Left lung (tissue), 10 donors: Measurements from ENCODE around the gene ST7L. TPM values are rescaled to one million over a fixed set of nuclear protein-coding genes. Genes with fewer than 3 reads are reported as not detected.

Experiments
- ATAC-seq: fragments of 200-7000 bp; cut with Tn5 transposase; one replicate; pipeline ENCODE4 v1.9.1; 2020; ENCODE audit warnings: moderate library complexity
- DNase-seq, 4 donors: peaks; one replicate each; pipeline ENCODE4 v3.0.0-alpha.2; 2013 to 2020
- H3K27ac ChIP-seq, 2 donors: fragments of 200-600 bp; sonication (generic) in 1 of 2; one replicate each; pipeline versions ENCODE4 v1.5.0 to v1.8.0; 2020 to 2021
- H3K27me3 ChIP-seq, 2 donors: fragments of 200-600 bp; sonication (generic) in 1 of 2; one replicate each; pipeline versions ENCODE4 v1.5.0 to v1.8.0; 2020 to 2021
- H3K36me3 ChIP-seq, 2 donors: fragments of 200-600 bp; sonication (generic) in 1 of 2; one replicate each; pipeline versions ENCODE4 v1.5.0 to v1.8.0; 2020 to 2021
- H3K4me1 ChIP-seq, 2 donors: fragments of 200-600 bp; one replicate each; pipeline ENCODE4 v1.8.0; 2021
- H3K4me3 ChIP-seq, 2 donors: fragments of 200-600 bp; sonication (generic) in 1 of 2; one replicate each; pipeline versions ENCODE4 v1.5.0 to v1.8.0; 2020 to 2021; ENCODE audit warnings: mild to moderate bottlenecking in 1 of 2
- H3K9me3 ChIP-seq, 2 donors: fragments of 200-600 bp; sonication (generic) in 1 of 2; one replicate each; pipeline versions ENCODE4 v1.5.0 to v1.8.0; 2020 to 2021
- intact Hi-C, 2 donors: fragments of 100-400 bp; cut with DNase I; formaldehyde crosslinking; loops; one replicate each; pipeline versions ENCODE4 v1.11.2 to v1.14.2; 2022
- polyA plus RNA-seq, 6 donors: library from polyadenylated mRNA; unstranded; fragments of 120-200 nt; gene quantifications; one replicate each; pipeline ENCODE4 v1.2.1, GENCODE V29; 2013; ENCODE audit not compliant: insufficient read length in 6 of 6
- total RNA-seq, 2 donors: library from RNA; stranded (reverse); fragmentation: NEBNext Ultra II Directional; extraction: Animal tissue kit (Norgen Biotek cat#: 25700); gene quantifications; one replicate each; pipeline ENCODE4 v1.2.1, GENCODE V29; 2021
- TF ChIP-seq, protein P1 (sequence below), 2 donors: fragments of 200-600 bp; sonication (generic) in 1 of 2; IDR thresholded peaks; one replicate each; pipeline versions ENCODE4 v1.5.0 to v1.8.0; 2021; ENCODE audit warnings: antibody characterized with exemption in 2 of 2
- donor health status: DM: no; HTN: yes; CAD: no.
- donor health status: DM: no; HTN: no; CAD: no.

Gene ST7L
- total and polyA plus RNA-seq, 8 donors = 15.9 to 35.2 (median 26.8) TPM

DNA sequence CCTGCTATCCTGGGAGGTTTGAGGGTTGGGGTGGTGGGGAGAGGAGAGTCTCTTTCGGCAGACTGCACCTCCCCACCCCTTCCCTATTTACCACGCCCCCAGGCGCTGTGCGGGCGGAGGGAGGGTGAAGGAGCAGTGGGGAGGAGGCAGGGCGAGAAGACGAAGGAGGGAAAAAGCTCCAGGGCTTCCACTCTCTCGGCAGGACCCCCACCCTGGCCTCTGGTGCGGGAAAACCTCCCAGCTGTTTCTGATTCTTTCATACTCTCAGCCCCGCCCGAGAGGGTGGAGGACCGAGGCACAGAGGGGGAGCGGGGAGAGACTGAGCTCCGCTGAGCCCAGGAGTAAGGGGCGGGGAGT, 111.0 kb downstream of the ST7L start:
- Histone ChIP-seq H3K4me1 (peaks cover 5 to 21% of the 10 kb centered on the region in 2 donors), H3K27me3 (peaks cover 27 to 78% of the 10 kb centered on the region in 2 donors), H3K36me3 (no peaks in the 10 kb centered on the region), H3K4me3 (peak overlapping the region; percentile 50), H3K27ac (no peak overlapping the region), H3K9me3 (no peaks in the 10 kb centered on the region)
- peak; percentile 32 for ATAC-seq
- TF ChIP-seq, protein P1, sequence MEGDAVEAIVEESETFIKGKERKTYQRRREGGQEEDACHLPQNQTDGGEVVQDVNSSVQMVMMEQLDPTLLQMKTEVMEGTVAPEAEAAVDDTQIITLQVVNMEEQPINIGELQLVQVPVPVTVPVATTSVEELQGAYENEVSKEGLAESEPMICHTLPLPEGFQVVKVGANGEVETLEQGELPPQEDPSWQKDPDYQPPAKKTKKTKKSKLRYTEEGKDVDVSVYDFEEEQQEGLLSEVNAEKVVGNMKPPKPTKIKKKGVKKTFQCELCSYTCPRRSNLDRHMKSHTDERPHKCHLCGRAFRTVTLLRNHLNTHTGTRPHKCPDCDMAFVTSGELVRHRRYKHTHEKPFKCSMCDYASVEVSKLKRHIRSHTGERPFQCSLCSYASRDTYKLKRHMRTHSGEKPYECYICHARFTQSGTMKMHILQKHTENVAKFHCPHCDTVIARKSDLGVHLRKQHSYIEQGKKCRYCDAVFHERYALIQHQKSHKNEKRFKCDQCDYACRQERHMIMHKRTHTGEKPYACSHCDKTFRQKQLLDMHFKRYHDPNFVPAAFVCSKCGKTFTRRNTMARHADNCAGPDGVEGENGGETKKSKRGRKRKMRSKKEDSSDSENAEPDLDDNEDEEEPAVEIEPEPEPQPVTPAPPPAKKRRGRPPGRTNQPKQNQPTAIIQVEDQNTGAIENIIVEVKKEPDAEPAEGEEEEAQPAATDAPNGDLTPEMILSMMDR (IDR thresholded peaks at IDR 0.05) = no peak
- DNase-seq = peak in 2 of 4 donors; percentile 25 to 77
- intact Hi-C loops = loop anchor here in 1 of 2 donors (10.0 kb wide), 1 partner anchor 107 kb away; the partner anchor contains the start of genes CAPZA1 and ST7L

DNA sequence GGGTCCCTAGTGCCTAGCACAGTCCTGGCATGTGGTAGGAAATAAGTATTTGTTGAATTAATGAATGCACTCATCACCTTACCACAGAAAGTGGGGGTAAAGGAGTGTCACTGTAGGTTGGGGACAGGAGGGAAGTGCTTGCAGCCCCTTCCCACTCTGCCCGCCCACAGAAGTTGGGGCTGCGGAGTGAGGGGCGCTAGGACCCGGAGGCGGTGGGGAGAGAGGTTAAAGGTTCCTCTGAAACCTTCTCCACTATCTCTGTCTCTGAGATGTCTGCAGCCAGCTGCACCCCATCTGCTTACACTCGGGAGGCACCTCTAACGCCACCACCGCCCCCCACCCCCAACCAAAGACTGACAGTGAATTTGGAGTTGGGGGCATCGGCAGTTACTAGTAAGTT, 111.6 kb downstream of the ST7L start:
- ATAC-seq (no peak), DNase-seq (no peak)
- TF ChIP-seq, protein P1 (IDR thresholded peaks at IDR 0.05) = no peak
- intact Hi-C loops = loop anchor here in 1 of 2 donors (10.0 kb wide), 1 partner anchor 107 kb away; the partner anchor contains the start of genes CAPZA1 and ST7L
- Histone ChIP-seq H3K27me3 (peaks cover 28 to 83% of the 10 kb centered on the region in 2 donors), H3K27ac (no peak overlapping the region), H3K4me1 (peaks cover 5 to 25% of the 10 kb centered on the region in 2 donors), H3K36me3 (no peaks in the 10 kb centered on the region), H3K4me3 (no peak overlapping the region), H3K9me3 (no peaks in the 10 kb centered on the region)

DNA sequence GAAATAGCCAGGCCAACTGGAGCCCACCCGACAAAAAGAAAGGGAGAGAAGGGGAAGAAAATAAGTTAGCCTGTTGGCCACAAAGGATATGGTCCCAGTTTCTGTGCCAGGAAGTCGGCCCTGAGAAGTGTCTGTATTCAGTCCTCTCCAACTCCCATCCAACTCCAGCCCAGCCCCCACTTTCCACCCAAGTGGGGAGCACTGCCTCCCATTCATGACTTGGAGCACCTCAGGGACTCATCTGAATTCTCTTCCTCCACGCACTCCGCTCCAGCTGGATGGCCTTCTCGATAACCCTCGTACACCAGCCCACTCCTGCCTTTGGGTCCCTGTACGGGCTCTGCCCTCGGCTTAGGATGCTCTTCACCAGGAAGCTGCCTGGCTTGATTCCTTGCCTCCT, 112.2 kb downstream of the ST7L start:
- no peak for ATAC-seq
- intact Hi-C loops = loop anchor here in 1 of 2 donors (10.0 kb wide), 1 partner anchor 108 kb away; the partner anchor contains the start of genes CAPZA1 and ST7L
- Histone ChIP-seq H3K27me3 (peaks cover 28 to 89% of the 10 kb centered on the region in 2 donors), H3K27ac (no peak overlapping the region), H3K36me3 (no peaks in the 10 kb centered on the region), H3K4me1 (peaks cover 9 to 31% of the 10 kb centered on the region in 2 donors), H3K4me3 (no peak overlapping the region), H3K9me3 (no peaks in the 10 kb centered on the region)
- TF ChIP-seq, protein P1 (IDR thresholded peaks at IDR 0.05) = no peak
- no peak for DNase-seq

DNA sequence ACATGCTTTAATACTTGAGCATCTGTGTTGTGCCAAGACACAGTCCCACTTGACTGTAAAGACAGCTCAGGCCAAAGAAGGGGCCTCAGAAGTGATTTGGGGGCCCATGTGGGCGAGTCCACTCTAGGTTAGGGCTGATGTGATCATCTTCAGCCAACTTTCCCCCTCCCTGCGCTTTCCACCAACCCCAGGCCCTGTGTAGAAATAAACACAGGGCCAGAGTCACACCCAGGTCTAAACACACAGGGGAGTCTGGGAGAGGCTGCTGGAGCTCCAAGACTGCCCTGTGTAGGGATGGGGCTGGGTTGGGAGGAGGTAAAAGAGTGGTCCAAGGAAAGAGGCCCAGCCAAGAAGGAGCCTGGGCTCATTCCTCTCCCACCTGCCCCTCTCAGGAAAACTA, 112.6 kb downstream of the ST7L start:
- intact Hi-C loops = loop anchor here in 1 of 2 donors (10.0 kb wide), 1 partner anchor 108 kb away; the partner anchor contains the start of genes CAPZA1 and ST7L
- Histone ChIP-seq H3K36me3 (no peaks in the 10 kb centered on the region), H3K4me3 (no peak overlapping the region), H3K9me3 (no peaks in the 10 kb centered on the region), H3K4me1 (peaks cover 9 to 35% of the 10 kb centered on the region in 2 donors), H3K27ac (no peak overlapping the region), H3K27me3 (peaks cover 28 to 94% of the 10 kb centered on the region in 2 donors)
- TF ChIP-seq, protein P1 (IDR thresholded peaks at IDR 0.05) = no peak
- ATAC-seq = no peak
- DNase-seq = no peak

DNA sequence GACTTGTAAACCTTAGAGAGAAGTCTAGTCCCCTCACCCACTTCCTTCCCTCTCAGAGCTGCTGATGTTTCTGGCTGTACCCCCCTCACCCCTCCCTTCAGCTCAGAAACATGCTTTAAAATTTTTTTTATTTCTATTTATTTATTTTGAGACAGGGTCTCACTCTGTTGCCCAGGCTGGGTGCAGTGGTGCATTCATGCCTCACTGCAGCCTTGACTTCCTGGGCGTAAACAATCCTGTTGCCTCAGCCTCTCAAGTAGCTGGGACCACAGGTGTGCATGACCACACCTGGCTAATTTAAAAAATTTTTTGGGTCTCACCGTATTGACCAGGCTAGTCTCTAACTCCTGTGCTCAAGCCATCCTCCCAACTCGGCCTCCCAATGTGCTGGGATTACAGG, 113.1 kb downstream of the ST7L start:
- Histone ChIP-seq H3K9me3 (no peaks in the 10 kb centered on the region), H3K4me3 (no peak overlapping the region), H3K27me3 (peaks cover 28 to 94% of the 10 kb centered on the region in 2 donors), H3K36me3 (no peaks in the 10 kb centered on the region), H3K4me1 (peaks cover 9 to 38% of the 10 kb centered on the region in 2 donors), H3K27ac (no peak overlapping the region)
- intact Hi-C loops = loop anchor here in 1 of 2 donors (10.0 kb wide), 1 partner anchor 109 kb away; the partner anchor contains the start of genes CAPZA1 and ST7L
- DNase-seq = no peak
- TF ChIP-seq, protein P1 (IDR thresholded peaks at IDR 0.05) = no peak
- no peak for ATAC-seq
